Ishikawa (cell line): ENCODE measurements around the gene FOXC2.

Experiments
- CEBPB ChIP-seq: IDR thresholded peaks from 2 replicates; pipeline ENCODE4 v1.6.1; 2012
- CREB1 ChIP-seq: IDR thresholded peaks from 2 replicates; pipeline ENCODE4 v1.6.1; 2012; ENCODE audit warnings: low read depth
- EGR1 ChIP-seq: IDR thresholded peaks from 2 replicates; pipeline ENCODE4 v1.6.1; 2012
- EP300 ChIP-seq: IDR thresholded peaks from 2 replicates; pipeline ENCODE4 v1.6.1; 2012; ENCODE audit warnings: borderline replicate concordance
- MAX ChIP-seq: IDR thresholded peaks from 2 replicates; pipeline ENCODE4 v1.6.1; 2012
- NFIC ChIP-seq: IDR thresholded peaks from 2 replicates; pipeline ENCODE4 v1.6.1; 2012
- RAD21 ChIP-seq: IDR thresholded peaks from 2 replicates; pipeline ENCODE4 v1.6.1; 2012; ENCODE audit warnings: low read depth
- REST ChIP-seq: IDR thresholded peaks from 2 replicates; pipeline ENCODE4 v1.6.1; 2012; ENCODE audit warnings: low read depth, mild to moderate bottlenecking
- TAF1 ChIP-seq: IDR thresholded peaks from 2 replicates; pipeline ENCODE4 v1.6.1; 2012; ENCODE audit warnings: low read depth, mild to moderate bottlenecking
- TCF12 ChIP-seq: IDR thresholded peaks from 2 replicates; pipeline ENCODE4 v1.6.1; 2012; ENCODE audit warnings: low read depth
- USF1 ChIP-seq: IDR thresholded peaks from 2 replicates; pipeline ENCODE4 v1.6.1; 2012
- YY1 ChIP-seq: IDR thresholded peaks from 2 replicates; pipeline ENCODE4 v1.6.1; 2012; ENCODE audit warnings: low read depth
- ZBTB7A ChIP-seq: IDR thresholded peaks from 2 replicates; pipeline ENCODE4 v1.6.1; 2012; ENCODE audit warnings: low read depth

- TF ChIP-seq YY1, result no peak
- TF ChIP-seq EP300, result no peak
- no peak for TF ChIP-seq REST
- no peak for TF ChIP-seq MAX
- TF ChIP-seq EGR1, result no peak
- no peak for TF ChIP-seq CEBPB
- no peak for TF ChIP-seq RAD21
- no peak for TF ChIP-seq USF1
- TF ChIP-seq TAF1, result no peak
- no peak for TF ChIP-seq TCF12
- no peak for TF ChIP-seq CREB1
- TF ChIP-seq ZBTB7A, result no peak
- TF ChIP-seq NFIC, result no peak
These were observed 30.7 kb downstream of the FOXC2 start for GRCh38 chr16:86597126-86597879.
